ENCODE measurements around the gene FRAS1.

- TF ChIP-seq EZH2 (IDR thresholded peaks at IDR 0.05; ENCODE audit: low read length, missing control alignments) (no peak), CTCF (conservative IDR thresholded peaks at IDR 0.05 in 1 of 2, IDR thresholded peaks at IDR 0.05 in 1 of 2; ENCODE audit: low read depth in 1 of 2, low read length in 2 of 2) (no peak)
Observed at GRCh38 chr4:78476108-78476704, 419.1 kb downstream of the FRAS1 start.

Measured in fibroblast of lung (primary cell).